HepG2 (cell line): Measurements from ENCODE around the gene SLCO2B1. TPM values are rescaled to one million over a fixed set of nuclear protein-coding genes. Genes with fewer than 3 reads are reported as not detected.

Source experiments
- CHD2 ChIP-seq: IDR thresholded peaks from 2 replicates; pipeline ENCODE4 v1.6.1; 2011; ENCODE audit warnings: low read depth, low read length, improper control_type of control experiment
- ERF ChIP-seq: IDR thresholded peaks from 2 replicates; pipeline ENCODE4 v1.6.1; 2018; ENCODE audit warnings: missing biosample characterization, missing genetic modification reagents
- FOXO4 ChIP-seq: sonication (generic); formaldehyde crosslinking; conservative IDR thresholded peaks from 2 replicates; pipeline ENCODE4 v1.8.1; 2023; ENCODE audit warnings: missing genetic modification reagents
- GRHL1 ChIP-seq: sonication (generic); formaldehyde crosslinking; conservative IDR thresholded peaks from 2 replicates; pipeline ENCODE4 v1.8.0; 2022; ENCODE audit warnings: missing genetic modification reagents
- HDAC1 ChIP-seq: sonication (generic); formaldehyde crosslinking; IDR thresholded peaks from 2 replicates; pipeline ENCODE4 v1.5.1; 2020; ENCODE audit warnings: mild to moderate bottlenecking, missing genetic modification reagents
- HIVEP1 ChIP-seq: sonication (generic); formaldehyde crosslinking; IDR thresholded peaks from 2 replicates; pipeline ENCODE4 v1.4.0; 2020; ENCODE audit warnings: mild to moderate bottlenecking, missing genetic modification reagents
- NCOA2 ChIP-seq: sonication (generic); formaldehyde crosslinking; IDR thresholded peaks from 2 replicates; pipeline ENCODE4 v1.8.0; 2022; ENCODE audit warnings: inconsistent platforms
- NR2F2 ChIP-seq: IDR thresholded peaks from 2 replicates; pipeline ENCODE4 v1.6.1; 2012; ENCODE audit warnings: low read depth, inconsistent platforms, borderline replicate concordance
- POLR2AphosphoS2 ChIP-seq: IDR thresholded peaks from 2 replicates; pipeline ENCODE4 v1.6.1; 2011; ENCODE audit warnings: low read depth, low read length, improper control_type of control experiment
- THYN1 ChIP-seq: sonication (generic); formaldehyde crosslinking; IDR thresholded peaks from 2 replicates; pipeline ENCODE4 v1.8.1; 2023; ENCODE audit warnings: low read depth, mild to moderate bottlenecking, moderate library complexity, missing genetic modification reagents, borderline replicate concordance
- ZMYM4 ChIP-seq: sonication (generic); formaldehyde crosslinking; IDR thresholded peaks from 2 replicates; pipeline ENCODE4 v1.8.1; 2023; ENCODE audit warnings: mild to moderate bottlenecking, missing genetic modification reagents
- ZNF530 ChIP-seq: sonication (generic); formaldehyde crosslinking; IDR thresholded peaks from 2 replicates; pipeline ENCODE4 v1.5.0; 2020; ENCODE audit warnings: low read depth, mild to moderate bottlenecking, missing genetic modification reagents
- ZNF558 ChIP-seq: sonication (generic); formaldehyde crosslinking; IDR thresholded peaks from 2 replicates; pipeline ENCODE4 v1.9.0; 2022; ENCODE audit warnings: mild to moderate bottlenecking, missing genetic modification reagents, borderline replicate concordance
- ZNF749 ChIP-seq: sonication (generic); formaldehyde crosslinking; IDR thresholded peaks from 2 replicates; pipeline ENCODE4 v1.8.0; 2022; ENCODE audit warnings: mild to moderate bottlenecking, missing genetic modification reagents, moderate library complexity, borderline replicate concordance
- ZSCAN29 ChIP-seq: sonication (generic); formaldehyde crosslinking; conservative IDR thresholded peaks from 2 replicates; pipeline ENCODE4 v1.4.0; 2020; ENCODE audit warnings: mild to moderate bottlenecking, missing genetic modification reagents
- ZUFSP ChIP-seq: sonication (generic); formaldehyde crosslinking; IDR thresholded peaks from 2 replicates; pipeline ENCODE4 v1.9.0; 2021; ENCODE audit warnings: missing genetic modification reagents, mild to moderate bottlenecking, borderline replicate concordance
- polyA plus RNA-seq, 8 experiments: library from polyadenylated mRNA; depleted of rRNA in 3 of 8; stranded (reverse) in 7 of 8; unstranded in 1 of 8; fragments of >200 nt; fragmentation: Illumina TruSeq in 4 of 8; extraction: Trizol in 4 of 8; gene quantifications; 2 replicates each; pipeline versions ENCODE4 v1.2.1 to v1.2.3, GENCODE V29; 2011 to 2016; ENCODE audit warnings: low read depth in 4 of 8, missing spikeins in 1 of 8, mixed read lengths in 1 of 8; ENCODE audit not compliant: insufficient read depth in 1 of 8
- total RNA-seq, 5 experiments: library from RNA; depleted of rRNA; stranded (reverse); fragments of >200 nt; fragmentation: Illumina TruSeq; extraction: Trizol; gene quantifications; 2 replicates each; pipeline ENCODE4 v1.2.3, GENCODE V29; 2016; ENCODE audit warnings: low read depth in 1 of 5
- TF ChIP-seq, protein P1 (sequence below): sonication (generic); formaldehyde crosslinking; IDR thresholded peaks from 2 replicates; pipeline ENCODE4 v1.4.0; 2020; ENCODE audit warnings: missing genetic modification reagents
- TF ChIP-seq, protein P2 (sequence below): sonication (generic); IDR thresholded peaks from 2 replicates; pipeline ENCODE4 v1.6.1; 2016; ENCODE audit warnings: low read depth, borderline replicate concordance
- TF ChIP-seq, protein P3 (sequence below): sonication (generic); formaldehyde crosslinking; IDR thresholded peaks from 2 replicates; pipeline ENCODE4 v1.5.1; 2020; ENCODE audit warnings: missing genetic modification reagents, mild to moderate bottlenecking, borderline replicate concordance

The SLCO2B1 gene
- total and polyA plus RNA-seq, 2 of the 13 experiments (the other 11 are each of a cell fraction or from before 2014, with no cell fraction given) = 15.3 to 19.8 TPM

- TF ChIP-seq ZUFSP (CRISPR knock-in tag) (no peak), FOXO4 (CRISPR knock-in tag) (0 out of 2 replicates have a peak, but pooled peaks have one; percentile 84), ZNF749 (no peak), ZSCAN29 (CRISPR knock-in tag) (no peak), POLR2AphosphoS2 (no peak), THYN1 (no peak), ZNF558 (CRISPR knock-in tag) (peak; percentile 84; the same call in 1 of the 2 replicates), HIVEP1 (CRISPR knock-in tag) (no peak), NR2F2 (no peak), ERF (CRISPR knock-in tag) (peak; percentile 78; the same call in 1 of the 2 replicates), ZNF530 (CRISPR knock-in tag) (no peak), ZMYM4 (CRISPR knock-in tag) (no peak), CHD2 (no peak), HDAC1 (CRISPR knock-in tag) (no peak), NCOA2 (CRISPR knock-in tag) (0 out of 2 replicates have a peak, but pooled peaks have one; percentile 39), GRHL1 (CRISPR knock-in tag) (no peak)
- TF ChIP-seq, protein P1, sequence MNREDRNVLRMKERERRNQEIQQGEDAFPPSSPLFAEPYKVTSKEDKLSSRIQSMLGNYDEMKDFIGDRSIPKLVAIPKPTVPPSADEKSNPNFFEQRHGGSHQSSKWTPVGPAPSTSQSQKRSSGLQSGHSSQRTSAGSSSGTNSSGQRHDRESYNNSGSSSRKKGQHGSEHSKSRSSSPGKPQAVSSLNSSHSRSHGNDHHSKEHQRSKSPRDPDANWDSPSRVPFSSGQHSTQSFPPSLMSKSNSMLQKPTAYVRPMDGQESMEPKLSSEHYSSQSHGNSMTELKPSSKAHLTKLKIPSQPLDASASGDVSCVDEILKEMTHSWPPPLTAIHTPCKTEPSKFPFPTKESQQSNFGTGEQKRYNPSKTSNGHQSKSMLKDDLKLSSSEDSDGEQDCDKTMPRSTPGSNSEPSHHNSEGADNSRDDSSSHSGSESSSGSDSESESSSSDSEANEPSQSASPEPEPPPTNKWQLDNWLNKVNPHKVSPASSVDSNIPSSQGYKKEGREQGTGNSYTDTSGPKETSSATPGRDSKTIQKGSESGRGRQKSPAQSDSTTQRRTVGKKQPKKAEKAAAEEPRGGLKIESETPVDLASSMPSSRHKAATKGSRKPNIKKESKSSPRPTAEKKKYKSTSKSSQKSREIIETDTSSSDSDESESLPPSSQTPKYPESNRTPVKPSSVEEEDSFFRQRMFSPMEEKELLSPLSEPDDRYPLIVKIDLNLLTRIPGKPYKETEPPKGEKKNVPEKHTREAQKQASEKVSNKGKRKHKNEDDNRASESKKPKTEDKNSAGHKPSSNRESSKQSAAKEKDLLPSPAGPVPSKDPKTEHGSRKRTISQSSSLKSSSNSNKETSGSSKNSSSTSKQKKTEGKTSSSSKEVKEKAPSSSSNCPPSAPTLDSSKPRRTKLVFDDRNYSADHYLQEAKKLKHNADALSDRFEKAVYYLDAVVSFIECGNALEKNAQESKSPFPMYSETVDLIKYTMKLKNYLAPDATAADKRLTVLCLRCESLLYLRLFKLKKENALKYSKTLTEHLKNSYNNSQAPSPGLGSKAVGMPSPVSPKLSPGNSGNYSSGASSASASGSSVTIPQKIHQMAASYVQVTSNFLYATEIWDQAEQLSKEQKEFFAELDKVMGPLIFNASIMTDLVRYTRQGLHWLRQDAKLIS (CRISPR knock-in tag) = no peak
- TF ChIP-seq, protein P2, sequence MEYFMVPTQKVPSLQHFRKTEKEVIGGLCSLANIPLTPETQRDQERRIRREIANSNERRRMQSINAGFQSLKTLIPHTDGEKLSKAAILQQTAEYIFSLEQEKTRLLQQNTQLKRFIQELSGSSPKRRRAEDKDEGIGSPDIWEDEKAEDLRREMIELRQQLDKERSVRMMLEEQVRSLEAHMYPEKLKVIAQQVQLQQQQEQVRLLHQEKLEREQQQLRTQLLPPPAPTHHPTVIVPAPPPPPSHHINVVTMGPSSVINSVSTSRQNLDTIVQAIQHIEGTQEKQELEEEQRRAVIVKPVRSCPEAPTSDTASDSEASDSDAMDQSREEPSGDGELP = no peak
- TF ChIP-seq, protein P3, sequence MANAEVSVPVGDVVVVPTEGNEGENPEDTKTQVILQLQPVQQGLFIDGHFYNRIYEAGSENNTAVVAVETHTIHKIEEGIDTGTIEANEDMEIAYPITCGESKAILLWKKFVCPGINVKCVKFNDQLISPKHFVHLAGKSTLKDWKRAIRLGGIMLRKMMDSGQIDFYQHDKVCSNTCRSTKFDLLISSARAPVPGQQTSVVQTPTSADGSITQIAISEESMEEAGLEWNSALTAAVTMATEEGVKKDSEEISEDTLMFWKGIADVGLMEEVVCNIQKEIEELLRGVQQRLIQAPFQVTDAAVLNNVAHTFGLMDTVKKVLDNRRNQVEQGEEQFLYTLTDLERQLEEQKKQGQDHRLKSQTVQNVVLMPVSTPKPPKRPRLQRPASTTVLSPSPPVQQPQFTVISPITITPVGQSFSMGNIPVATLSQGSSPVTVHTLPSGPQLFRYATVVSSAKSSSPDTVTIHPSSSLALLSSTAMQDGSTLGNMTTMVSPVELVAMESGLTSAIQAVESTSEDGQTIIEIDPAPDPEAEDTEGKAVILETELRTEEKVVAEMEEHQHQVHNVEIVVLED = no peak
These were observed 82.9 kb downstream of the SLCO2B1 start (continued) for GRCh38 chr11:75233754-75234172.
